DND-41 (cell line): ENCODE data around the gene VIM.

ENCODE experiments used
- ATAC-seq: fragments of 200-7000 bp; cut with Tn5 transposase; 3 replicates; pipeline ENCODE4 v1.9.1; 2021; ENCODE audit warnings: low read depth; ENCODE audit not compliant: insufficient read depth
- DNase-seq: peaks from one replicate; pipeline ENCODE4 v3.0.0-alpha.2; 2020
- H2AFZ ChIP-seq: 2 replicates; pipeline ENCODE4 v1.6.0; 2012; ENCODE audit warnings: low read depth, low read length
- H3K27ac ChIP-seq: 2 replicates; pipeline ENCODE4 v1.5.1; 2012; ENCODE audit warnings: low read length, inconsistent platforms
- H3K27me3 ChIP-seq: fragments of 200-600 bp; sonication (generic); 2 replicates; pipeline ENCODE4 v1.6.0; 2012; ENCODE audit warnings: low read length, mild to moderate bottlenecking, inconsistent platforms; ENCODE audit not compliant: insufficient read depth, poor library complexity
- H3K36me3 ChIP-seq: 2 replicates; pipeline ENCODE4 v1.5.1; 2012; ENCODE audit warnings: low read length, inconsistent platforms; ENCODE audit not compliant: insufficient read depth
- H3K4me1 ChIP-seq: 2 replicates; pipeline ENCODE4 v1.5.1; 2012; ENCODE audit warnings: mild to moderate bottlenecking, low read length; ENCODE audit not compliant: insufficient read depth
- H3K4me2 ChIP-seq: 2 replicates; pipeline ENCODE4 v1.6.0; 2012; ENCODE audit warnings: mild to moderate bottlenecking, moderate library complexity, low read length, inconsistent platforms; ENCODE audit not compliant: insufficient read depth
- H3K4me3 ChIP-seq, 2 experiments: fragments of 200-600 bp in 1 of 2; shearing (Covaris generic) in 1 of 2; 2 replicates each; pipeline ENCODE4 v1.5.1; 2012 to 2016; ENCODE audit warnings: inconsistent platforms in 2 of 2, low read length in 2 of 2, mild to moderate bottlenecking in 2 of 2, low read depth in 1 of 2, moderate library complexity in 1 of 2
- H3K79me2 ChIP-seq: 2 replicates; pipeline ENCODE4 v1.6.0; 2012; ENCODE audit warnings: low read length, inconsistent platforms; ENCODE audit not compliant: insufficient read depth
- H3K9ac ChIP-seq: 2 replicates; pipeline ENCODE4 v1.6.0; 2012; ENCODE audit warnings: low read depth, mild to moderate bottlenecking, inconsistent platforms, low read length, moderate library complexity
- H3K9me3 ChIP-seq: 2 replicates; pipeline ENCODE4 v1.5.1; 2012; ENCODE audit warnings: low read length, moderate library complexity, mild to moderate bottlenecking, inconsistent platforms; ENCODE audit not compliant: insufficient read depth, severe bottlenecking
- H4K20me1 ChIP-seq: 2 replicates; pipeline ENCODE4 v1.6.0; 2012; ENCODE audit warnings: low read length; ENCODE audit not compliant: insufficient read depth
- CTCF ChIP-seq: IDR thresholded peaks from 2 replicates; pipeline ENCODE4 v1.5.1; 2012; ENCODE audit warnings: borderline replicate concordance, low read length, moderate library complexity, mild to moderate bottlenecking; ENCODE audit not compliant: poor library complexity, severe bottlenecking; ENCODE audit errors: extremely low read depth
- EZH2 ChIP-seq: IDR thresholded peaks from 3 replicates; pipeline ENCODE4 v1.6.1; 2012; ENCODE audit warnings: borderline replicate concordance, low read depth, mild to moderate bottlenecking, moderate library complexity, low read length, inconsistent platforms; ENCODE audit not compliant: severe bottlenecking

VIM gene

DNA sequence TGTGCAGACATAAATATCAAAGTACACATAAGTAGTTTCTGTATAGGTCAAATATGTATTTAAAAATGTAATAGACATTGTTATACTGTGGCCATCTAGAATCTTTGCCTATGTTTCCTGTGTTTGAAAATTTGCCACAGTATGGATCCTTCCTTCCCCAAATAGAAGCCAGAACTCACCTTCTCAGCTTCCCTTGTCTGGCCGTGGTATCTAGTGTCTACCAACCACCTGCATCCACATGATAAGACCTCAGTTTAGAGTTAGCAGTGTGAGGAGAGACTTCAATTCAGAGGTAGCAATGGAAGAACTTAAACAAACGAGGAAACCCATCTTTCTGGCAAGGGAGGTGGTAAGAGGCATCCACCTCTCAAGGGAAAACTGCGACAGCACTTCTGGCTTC, 31.5 kb upstream of the VIM start:
- H3K9ac ChIP-seq = no peak overlapping the region

DNA sequence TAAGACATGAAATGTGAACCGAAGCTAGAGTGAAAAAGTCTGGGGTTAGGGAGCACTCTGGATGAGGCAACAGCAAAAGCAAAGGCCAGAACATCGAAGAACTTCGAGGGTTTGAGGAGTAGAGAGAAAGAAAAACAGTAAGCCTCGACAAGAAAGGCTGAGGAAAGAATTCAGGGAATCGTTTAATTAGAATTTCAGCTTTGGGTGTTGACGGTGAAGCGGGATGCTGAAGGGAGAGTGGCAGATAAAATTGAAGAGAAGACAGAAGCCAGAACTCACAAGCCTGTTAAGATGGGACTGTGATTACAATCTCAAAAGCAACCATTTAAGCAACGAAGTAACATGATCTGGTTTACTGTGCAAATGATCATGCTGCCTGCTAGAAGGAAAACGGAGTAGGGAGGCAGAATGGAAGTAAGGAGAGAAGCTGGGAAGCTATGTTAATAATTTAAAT, 28.7 kb upstream of the VIM start:
- no peaks in the 10 kb centered on the region for H3K9me3 ChIP-seq
- peaks cover 31% of the 10 kb centered on the region for H3K4me1 ChIP-seq
- H3K27ac ChIP-seq = no peak overlapping the region
- H3K27me3 ChIP-seq = no peaks in the 10 kb centered on the region
- H3K4me3 ChIP-seq = no peak overlapping the region
- no peak overlapping the region for H2AFZ ChIP-seq
- peaks cover 44% of the 10 kb centered on the region for H3K79me2 ChIP-seq
- no peaks in the 10 kb centered on the region for H3K36me3 ChIP-seq
- ATAC-seq (no peak), DNase-seq (no peak)
- TF ChIP-seq CTCF = no peak
- TF ChIP-seq EZH2 = no peak
- H3K4me2 ChIP-seq = peak overlapping the region; percentile 93
- H4K20me1 ChIP-seq = no peaks in the 10 kb centered on the region; the same call in 1 of the 2 replicates
- H3K9ac ChIP-seq = no peak overlapping the region; the same call in 1 of the 2 replicates

More for the DNA sequence above, 31.5 kb upstream of the VIM start:
- Histone ChIP-seq H2AFZ (no peak overlapping the region), H3K4me3 (no peak overlapping the region), H3K4me1 (peaks cover 21% of the 10 kb centered on the region), H3K79me2 (peaks cover 60% of the 10 kb centered on the region), H3K27me3 (no peaks in the 10 kb centered on the region), H3K36me3 (no peaks in the 10 kb centered on the region), H3K9me3 (no peaks in the 10 kb centered on the region), H3K27ac (no peak overlapping the region), H3K4me2 (no peak overlapping the region), H4K20me1 (peaks cover 8% of the 10 kb centered on the region; the same call in 1 of the 2 replicates)
- DNase-seq (no peak), ATAC-seq (no peak)
- TF ChIP-seq EZH2 = no peak
- no peak for TF ChIP-seq CTCF

DNA sequence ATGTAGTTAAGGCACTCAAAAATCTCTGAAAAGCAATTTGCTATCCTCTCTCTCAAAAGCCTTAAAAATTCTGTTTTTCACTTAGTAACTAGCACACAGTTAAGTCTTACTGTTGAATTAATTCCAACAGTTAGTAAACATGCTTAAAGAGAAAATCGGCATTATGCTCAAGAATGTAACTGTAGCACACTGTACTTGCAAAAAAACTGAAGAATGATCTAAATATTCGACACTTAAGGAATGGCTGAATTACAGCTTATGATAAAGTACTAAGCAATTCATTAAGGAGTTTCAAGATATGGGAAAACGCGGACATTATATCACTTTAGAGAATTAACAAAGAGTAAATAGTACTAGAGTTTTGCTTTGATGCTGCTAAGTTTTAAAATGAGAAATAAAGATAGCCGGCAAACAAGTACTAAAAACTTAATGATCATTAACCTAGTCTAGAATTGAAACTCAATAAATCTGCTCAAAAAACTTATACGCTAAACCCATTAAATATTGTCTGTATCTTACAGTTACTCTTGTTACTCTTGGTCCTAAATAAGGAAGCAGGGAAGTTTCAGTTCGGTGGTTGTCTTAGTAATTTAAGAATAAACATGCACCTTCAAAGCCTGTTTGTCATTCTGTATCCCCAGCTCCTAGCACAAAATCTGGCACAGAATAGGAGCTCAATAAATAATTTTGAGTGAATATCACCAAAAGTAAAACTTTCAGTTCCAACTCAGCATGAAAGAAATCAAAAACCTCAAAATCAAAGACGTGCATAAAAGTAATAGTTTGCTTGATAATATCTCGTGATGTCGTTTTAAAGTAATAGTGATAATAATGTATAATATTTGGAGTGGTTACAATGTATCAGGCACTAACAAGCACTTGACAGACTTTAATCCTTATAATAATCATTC, 27.8 kb upstream of the VIM start:
- H3K4me2 ChIP-seq = peak overlapping the region; percentile 93
- H3K9ac ChIP-seq = peak overlapping the region; percentile 75
- ATAC-seq (no peak), DNase-seq (no peak)
- peak overlapping the region; percentile 89 for H3K27ac ChIP-seq
- TF ChIP-seq CTCF (no peak), EZH2 (no peak)
- H3K79me2 ChIP-seq = peaks cover 38% of the 10 kb centered on the region
- peaks cover 31% of the 10 kb centered on the region for H3K4me1 ChIP-seq
- H3K27me3 ChIP-seq = no peaks in the 10 kb centered on the region
- H3K4me3 ChIP-seq = peak overlapping the region; percentile 86 to 89; a peak in 3 of 4 replicates
- peak overlapping the region; percentile 97 for H2AFZ ChIP-seq
- H4K20me1 ChIP-seq = no peaks in the 10 kb centered on the region
- no peaks in the 10 kb centered on the region for H3K36me3 ChIP-seq
- H3K9me3 ChIP-seq = no peaks in the 10 kb centered on the region
